Stimulated activated CD8-positive, alpha-beta memory T cell treated with anti-CD3 and anti-CD28 coated beads, Interleukin-7, amount 100 ng/mL, for 1 hour (primary cell): Measurements from ENCODE around the gene ANKZF1.

Experiments
- DNase-seq, 2 donors: peaks; one replicate each; pipeline ENCODE4 v3.0.0-alpha.2; 2020; ENCODE audit warnings: low read depth in 2 of 2

The ANKZF1 gene

GRCh38 chr2:219282943-219283581 lies 53.5 kb downstream of the ANKZF1 start:
- no peak for DNase-seq

- DNase-seq, result no peak
Observed at GRCh38 chr2:219284501-219285372, 55.1 kb downstream of the ANKZF1 start.

GRCh38 chr2:219285373-219285735 lies 55.7 kb downstream of the ANKZF1 start:
- DNase-seq, result no peak

- DNase-seq, result no peak
Observed at GRCh38 chr2:219285894-219286425, 56.4 kb downstream of the ANKZF1 start.
